Measurements from ENCODE around the gene SUFU.

Gene SUFU

GRCh38 chr10:102620138-102620590 is 116.4 kb downstream of the SUFU start:
- no peak for DNase-seq (ENCODE audit: low read depth)

GRCh38 chr10:102620591-102621442 is 117.0 kb downstream of the SUFU start:
- no peak for DNase-seq (ENCODE audit: low read depth)

GRCh38 chr10:102621443-102622325 is 117.9 kb downstream of the SUFU start:
- no peak for DNase-seq (ENCODE audit: low read depth)

- no peak for DNase-seq (ENCODE audit: low read depth)
Measured at GRCh38 chr10:102624094-102624493, 120.3 kb downstream of the SUFU start.

GRCh38 chr10:102624751-102625645 is 121.2 kb downstream of the SUFU start:
- no peak for DNase-seq (ENCODE audit: low read depth)

GRCh38 chr10:102626026-102626685 is 122.4 kb downstream of the SUFU start:
- no peak for DNase-seq (ENCODE audit: low read depth)

GRCh38 chr10:102627291-102627735 is 123.5 kb downstream of the SUFU start:
- no peak for DNase-seq (ENCODE audit: low read depth)

GRCh38 chr10:102627736-102628293 is 124.0 kb downstream of the SUFU start:
- peak; percentile 85 for DNase-seq (ENCODE audit: low read depth)

- DNase-seq (ENCODE audit: low read depth), result peak; percentile 67
Measured at GRCh38 chr10:102628451-102628911, 124.7 kb downstream of the SUFU start.

GRCh38 chr10:102629661-102630614 is 126.2 kb downstream of the SUFU start:
- peak; percentile 98 for DNase-seq (ENCODE audit: low read depth)

GRCh38 chr10:102630663-102631062 is 126.9 kb downstream of the SUFU start:
- DNase-seq (ENCODE audit: low read depth), result no peak

GRCh38 chr10:102631525-102632393 is 128.0 kb downstream of the SUFU start:
- DNase-seq (ENCODE audit: low read depth), result no peak

GRCh38 chr10:102632394-102633111 is 128.8 kb downstream of the SUFU start:
- DNase-seq (ENCODE audit: low read depth), result peak; percentile 35

- peak; percentile 87 for DNase-seq (ENCODE audit: low read depth)
Measured at GRCh38 chr10:102633287-102633686, 129.5 kb downstream of the SUFU start.

- no peak for DNase-seq (ENCODE audit: low read depth)
Measured at GRCh38 chr10:102633848-102634247, 130.1 kb downstream of the SUFU start.

- no peak for DNase-seq (ENCODE audit: low read depth)
Measured at GRCh38 chr10:102634686-102635085, 130.9 kb downstream of the SUFU start.

GRCh38 chr10:102635377-102635776 is 131.6 kb downstream of the SUFU start:
- no peak for DNase-seq (ENCODE audit: low read depth)

- no peak for DNase-seq (ENCODE audit: low read depth)
Measured at GRCh38 chr10:102639537-102639936, 135.8 kb downstream of the SUFU start.
